Measurements from ENCODE around the gene CLIP2. TPM values are rescaled to one million over a fixed set of nuclear protein-coding genes. Genes with fewer than 3 reads are reported as not detected.
"Not testable (repeated sequence)": the region's sequence is repeated elsewhere in the genome, so short reads cannot be mapped to it uniquely, and the experiment has no call there.

The CLIP2 gene
- polyA plus RNA-seq, 3 donors: 1.1 to 5.2 (median 1.3) TPM

DNA sequence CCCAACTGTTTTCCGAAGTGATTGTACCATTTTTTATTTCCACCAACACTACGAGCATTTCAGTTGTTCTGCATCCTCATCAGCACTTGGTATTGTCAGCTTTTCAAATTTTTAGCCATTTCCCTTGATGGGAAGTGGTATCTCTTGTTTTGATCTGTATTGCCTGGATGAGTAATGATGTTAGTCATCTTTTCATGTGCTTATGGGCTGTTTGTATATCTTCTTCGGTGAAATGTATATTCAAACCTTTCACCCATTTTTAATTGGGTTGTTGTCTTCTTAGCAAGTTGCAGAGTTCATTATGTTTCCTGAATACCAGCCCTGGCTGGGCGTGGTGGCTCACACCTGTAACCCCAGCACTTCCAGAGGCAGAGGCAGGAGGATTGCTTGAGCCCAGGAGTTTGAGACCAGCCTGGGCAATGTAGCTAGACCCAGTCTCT is 22.1 kb downstream of the CLIP2 start:
- Mint-ChIP-seq H3K4me1 (peaks cover 21% of the 10 kb centered on the region), H3K27ac (peak overlapping the region in 1 of 7 donors; percentile 19), H3K36me3 (peaks cover 4 to 6% of the 10 kb centered on the region in 2 donors), H3K4me3 (no peak overlapping the region), H3K9me3 (peaks cover 0 to 3% (median 0%) of the 10 kb centered on the region in 7 donors), H3K27me3 (ENCODE audit: low read depth in 3 of 3) (peaks cover 6 to 16% (median 13%) of the 10 kb centered on the region in 3 donors)
- Histone ChIP-seq H2AFZ (ENCODE audit: insufficient read depth, low read depth, low read length, poor library complexity, severe bottlenecking) (no peak overlapping the region), H3K4me3 (replicated peaks in 1 of 3; ENCODE audit: low read depth in 2 of 3, low read length in 3 of 3) (no peak overlapping the region), H3K27ac (ENCODE audit: low read depth in 1 of 2, low read length in 2 of 2) (no peak overlapping the region), H3K27me3 (ENCODE audit: control insufficient read depth in 2 of 2, insufficient read depth in 2 of 2, low read length in 2 of 2) (peaks cover 0 to 9% of the 10 kb centered on the region in 2 donors), H3K79me2 (ENCODE audit: insufficient read depth, low read length) (no peaks in the 10 kb centered on the region), H3K4me1 (ENCODE audit: control insufficient read depth in 1 of 2, insufficient read depth in 2 of 2, low read length in 2 of 2) (peaks cover 12 to 15% of the 10 kb centered on the region in 2 donors), H3K9me3 (replicated peaks in 1 of 2; ENCODE audit: control insufficient read depth in 1 of 2, insufficient read depth in 1 of 2, low read length in 2 of 2) (no peaks in the 10 kb centered on the region), H3K36me3 (replicated peaks in 1 of 2; ENCODE audit: control insufficient read depth in 1 of 2, insufficient read depth in 2 of 2, low read length in 2 of 2) (no peaks in the 10 kb centered on the region), H4K20me1 (ENCODE audit: insufficient read depth, low read length) (peaks cover 36% of the 10 kb centered on the region), H3K9ac (ENCODE audit: insufficient read depth, low read length, poor library complexity, severe bottlenecking) (no peak overlapping the region), H3K4me2 (replicated peaks; ENCODE audit: extremely low read depth, low read length, poor library complexity, severe bottlenecking) (no peak overlapping the region)
- DNase-seq: no peak
- intact Hi-C loops (cut with micrococcal nuclease): no loop called here
- WGBS (ENCODE audit: insufficient coverage): 95% methylated on average over 2 of the region's 4 CpGs
- TF ChIP-seq, protein P1, sequence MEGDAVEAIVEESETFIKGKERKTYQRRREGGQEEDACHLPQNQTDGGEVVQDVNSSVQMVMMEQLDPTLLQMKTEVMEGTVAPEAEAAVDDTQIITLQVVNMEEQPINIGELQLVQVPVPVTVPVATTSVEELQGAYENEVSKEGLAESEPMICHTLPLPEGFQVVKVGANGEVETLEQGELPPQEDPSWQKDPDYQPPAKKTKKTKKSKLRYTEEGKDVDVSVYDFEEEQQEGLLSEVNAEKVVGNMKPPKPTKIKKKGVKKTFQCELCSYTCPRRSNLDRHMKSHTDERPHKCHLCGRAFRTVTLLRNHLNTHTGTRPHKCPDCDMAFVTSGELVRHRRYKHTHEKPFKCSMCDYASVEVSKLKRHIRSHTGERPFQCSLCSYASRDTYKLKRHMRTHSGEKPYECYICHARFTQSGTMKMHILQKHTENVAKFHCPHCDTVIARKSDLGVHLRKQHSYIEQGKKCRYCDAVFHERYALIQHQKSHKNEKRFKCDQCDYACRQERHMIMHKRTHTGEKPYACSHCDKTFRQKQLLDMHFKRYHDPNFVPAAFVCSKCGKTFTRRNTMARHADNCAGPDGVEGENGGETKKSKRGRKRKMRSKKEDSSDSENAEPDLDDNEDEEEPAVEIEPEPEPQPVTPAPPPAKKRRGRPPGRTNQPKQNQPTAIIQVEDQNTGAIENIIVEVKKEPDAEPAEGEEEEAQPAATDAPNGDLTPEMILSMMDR (IDR thresholded peaks at IDR 0.05): no peak

GRCh38 chr7:74312418-74313028 is 23.3 kb downstream of the CLIP2 start:
- H3K9me3 Mint-ChIP-seq: no peaks in the 10 kb centered on the region
- Histone ChIP-seq H4K20me1 (ENCODE audit: insufficient read depth, low read length) (peaks cover 24% of the 10 kb centered on the region), H2AFZ (ENCODE audit: insufficient read depth, low read depth, low read length, poor library complexity, severe bottlenecking) (no peak overlapping the region), H3K4me2 (replicated peaks; ENCODE audit: extremely low read depth, low read length, poor library complexity, severe bottlenecking) (no peak overlapping the region), H3K4me3 (replicated peaks in 1 of 3; ENCODE audit: low read depth in 2 of 3, low read length in 3 of 3) (no peak overlapping the region), H3K27ac (ENCODE audit: low read depth in 1 of 2, low read length in 2 of 2) (no peak overlapping the region), H3K79me2 (ENCODE audit: insufficient read depth, low read length) (no peaks in the 10 kb centered on the region), H3K27me3 (ENCODE audit: control insufficient read depth in 2 of 2, insufficient read depth in 2 of 2, low read length in 2 of 2) (no peaks in the 10 kb centered on the region), H3K4me1 (ENCODE audit: control insufficient read depth in 1 of 2, insufficient read depth in 2 of 2, low read length in 2 of 2) (peaks cover 7 to 8% of the 10 kb centered on the region in 2 donors), H3K9me3 (replicated peaks in 1 of 2; ENCODE audit: control insufficient read depth in 1 of 2, insufficient read depth in 1 of 2, low read length in 2 of 2) (no peaks in the 10 kb centered on the region), H3K9ac (ENCODE audit: insufficient read depth, low read length, poor library complexity, severe bottlenecking) (no peak overlapping the region), H3K36me3 (replicated peaks in 1 of 2; ENCODE audit: control insufficient read depth in 1 of 2, insufficient read depth in 2 of 2, low read length in 2 of 2) (peaks cover 0 to 2% of the 10 kb centered on the region in 2 donors)
- DNase-seq: peak; percentile 26 to 79 (median 38)
- WGBS (ENCODE audit: insufficient coverage): 28% methylated on average over 15 of the region's 16 CpGs
- TF ChIP-seq, protein P1 (IDR thresholded peaks at IDR 0.05): no peak
- H3K36me3 Mint-ChIP-seq: peaks cover 10 to 11% of the 10 kb centered on the region in 2 donors
- H3K4me1 Mint-ChIP-seq: peaks cover 11% of the 10 kb centered on the region
- peak overlapping the region in 1 of 7 donors; percentile 60 for H3K27ac Mint-ChIP-seq
- H3K27me3 Mint-ChIP-seq (ENCODE audit: low read depth in 3 of 3): peaks cover 0 to 5% (median 2%) of the 10 kb centered on the region in 3 donors
- intact Hi-C loops (cut with micrococcal nuclease): no loop called here
- H3K4me3 Mint-ChIP-seq: no peak overlapping the region

DNA sequence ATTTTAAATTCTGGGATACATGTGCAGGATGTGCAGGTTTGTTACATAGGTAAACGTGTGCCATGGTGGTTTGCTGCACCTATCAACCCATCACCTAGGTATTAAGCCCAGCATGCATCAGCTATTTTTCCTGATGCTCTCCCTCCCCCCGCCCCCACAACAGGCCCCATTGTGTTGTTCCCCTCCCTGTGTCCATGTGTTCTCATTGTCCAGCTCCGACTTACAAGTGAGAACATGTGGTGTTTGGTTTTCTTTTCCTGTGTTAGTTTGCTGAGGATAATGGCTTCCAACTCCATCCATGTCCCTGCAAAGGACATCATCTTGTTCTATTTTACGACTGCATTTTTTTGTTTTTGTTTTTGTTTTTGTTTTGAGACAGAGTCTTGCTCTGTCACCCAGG is 26.7 kb downstream of the CLIP2 start:
- H3K79me2 ChIP-seq (ENCODE audit: insufficient read depth, low read length); DNase-seq; H3K9me3 ChIP-seq (replicated peaks in 1 of 2; ENCODE audit: control insufficient read depth in 1 of 2, insufficient read depth in 1 of 2, low read length in 2 of 2); H3K27me3 Mint-ChIP-seq (ENCODE audit: low read depth in 3 of 3); H3K9ac ChIP-seq (ENCODE audit: insufficient read depth, low read length, poor library complexity, severe bottlenecking); H3K4me1 ChIP-seq (ENCODE audit: control insufficient read depth in 1 of 2, insufficient read depth in 2 of 2, low read length in 2 of 2); H3K4me3 Mint-ChIP-seq; intact Hi-C loops (cut with micrococcal nuclease); H3K27me3 ChIP-seq (ENCODE audit: control insufficient read depth in 2 of 2, insufficient read depth in 2 of 2, low read length in 2 of 2); H3K4me3 ChIP-seq (replicated peaks in 1 of 3; ENCODE audit: low read depth in 2 of 3, low read length in 3 of 3); H3K9me3 Mint-ChIP-seq; H2AFZ ChIP-seq (ENCODE audit: insufficient read depth, low read depth, low read length, poor library complexity, severe bottlenecking); H3K4me2 ChIP-seq (replicated peaks; ENCODE audit: extremely low read depth, low read length, poor library complexity, severe bottlenecking); H3K36me3 ChIP-seq (replicated peaks in 1 of 2; ENCODE audit: control insufficient read depth in 1 of 2, insufficient read depth in 2 of 2, low read length in 2 of 2); H3K27ac ChIP-seq (ENCODE audit: low read depth in 1 of 2, low read length in 2 of 2): not testable (repeated sequence)
- H4K20me1 ChIP-seq (ENCODE audit: insufficient read depth, low read length): peaks cover 16% of the 10 kb centered on the region
- H3K27ac Mint-ChIP-seq: peak overlapping the region in 1 of 7 donors; percentile 46
- peaks cover 16 to 19% of the 10 kb centered on the region in 2 donors for H3K36me3 Mint-ChIP-seq
- no CpG with 5 or more reads among the region's 4 CpGs for WGBS (ENCODE audit: insufficient coverage)
- H3K4me1 Mint-ChIP-seq: peaks cover 16% of the 10 kb centered on the region

All from CD14-positive monocyte (primary cell).